ENCODE results near the gene COL12A1. TPM values are rescaled to one million over a fixed set of nuclear protein-coding genes. Genes with fewer than 3 reads are reported as not detected.

COL12A1 gene
- total RNA-seq, 3 donors from 2014 or later, result 90.9 to 441 (median 281) TPM

DNA sequence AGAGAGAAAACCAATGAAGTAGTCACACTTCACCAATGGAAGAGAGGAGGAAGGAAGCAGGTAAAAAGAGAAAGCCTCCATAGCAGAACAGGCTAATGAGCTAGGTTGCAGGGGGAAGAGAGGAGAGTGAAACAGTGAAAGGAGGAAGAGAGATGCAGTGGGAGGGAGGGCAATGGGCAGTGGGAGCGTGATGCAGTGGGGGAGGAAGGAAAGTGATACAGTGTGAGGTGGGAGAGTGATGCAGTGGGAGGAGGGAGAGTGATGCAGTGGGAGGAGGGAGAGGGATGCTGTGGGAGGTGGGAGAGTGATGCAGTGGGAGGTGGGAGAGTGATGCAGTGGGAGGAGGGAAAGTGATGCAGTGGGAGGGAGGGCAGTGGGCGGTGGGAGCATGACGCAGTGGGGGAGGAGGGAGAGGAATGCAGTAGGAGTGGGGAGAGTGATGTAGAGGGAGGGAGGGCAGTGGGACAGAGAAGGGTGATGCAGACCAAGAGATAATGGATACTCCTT lies 29.7 kb downstream of the COL12A1 start:
- Histone ChIP-seq H3K9me3 (no peaks in the 10 kb centered on the region), H3K4me1 (no peaks in the 10 kb centered on the region)

DNA sequence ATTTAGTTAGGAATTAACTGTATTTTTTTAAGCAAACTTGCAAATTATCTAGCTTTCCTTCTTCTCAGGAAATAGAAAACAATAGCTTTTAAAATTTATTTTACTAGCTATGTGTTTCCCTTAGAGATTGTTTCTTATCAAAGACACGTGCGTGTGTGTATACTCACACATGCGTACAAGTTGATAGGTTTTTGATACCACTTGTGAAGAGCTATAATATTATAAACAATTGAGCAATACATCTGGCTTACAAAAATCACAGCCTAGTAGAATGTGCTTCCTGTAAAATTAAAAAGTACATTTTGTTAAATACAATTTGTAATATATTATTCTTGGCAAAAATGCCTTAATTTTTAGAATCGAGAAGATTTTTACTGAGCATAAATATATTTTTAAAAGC lies 33.9 kb downstream of the COL12A1 start:
- no peaks in the 10 kb centered on the region for H3K4me1 ChIP-seq
- no peaks in the 10 kb centered on the region for H3K27me3 ChIP-seq
- H3K27ac ChIP-seq, result no peak overlapping the region
- H3K36me3 ChIP-seq, result no peaks in the 10 kb centered on the region
- no peak overlapping the region for H3K4me3 ChIP-seq
- no peak for DNase-seq (ENCODE audit: low spot score in 2 of 2)
- intact Hi-C loops (cut with DNase I; ENCODE audit: low total_unique reads), result no loop called here
- TF ChIP-seq POLR2AphosphoS5 (IDR thresholded peaks at IDR 0.05) (no peak), CTCF (IDR thresholded peaks at IDR 0.05) (no peak), POLR2A (IDR thresholded peaks at IDR 0.05) (no peak)
- H3K9me3 ChIP-seq, result no peaks in the 10 kb centered on the region

More for the DNA sequence above, 29.7 kb downstream of the COL12A1 start:
- DNase-seq (ENCODE audit: low spot score in 2 of 2), result no peak
- Histone ChIP-seq H3K27me3 (no peaks in the 10 kb centered on the region), H3K36me3 (no peaks in the 10 kb centered on the region), H3K4me3 (no peak overlapping the region), H3K27ac (no peak overlapping the region)
- intact Hi-C loops (cut with DNase I; ENCODE audit: low total_unique reads), result no loop called here
- no peak for TF ChIP-seq POLR2A (IDR thresholded peaks at IDR 0.05)
- TF ChIP-seq POLR2AphosphoS5 (IDR thresholded peaks at IDR 0.05), result no peak
- no peak for TF ChIP-seq CTCF (IDR thresholded peaks at IDR 0.05)

- Histone ChIP-seq H3K9me3 (no peaks in the 10 kb centered on the region), H3K36me3 (no peaks in the 10 kb centered on the region), H3K4me3 (no peak overlapping the region), H3K4me1 (no peaks in the 10 kb centered on the region), H3K27me3 (no peaks in the 10 kb centered on the region), H3K27ac (no peak overlapping the region)
- TF ChIP-seq POLR2A (IDR thresholded peaks at IDR 0.05), result no peak
- TF ChIP-seq CTCF (IDR thresholded peaks at IDR 0.05), result no peak
- TF ChIP-seq POLR2AphosphoS5 (IDR thresholded peaks at IDR 0.05), result no peak
- no peak for DNase-seq (ENCODE audit: low spot score in 2 of 2)
- intact Hi-C loops (cut with DNase I; ENCODE audit: low total_unique reads), result no loop called here
Observed at GRCh38 chr6:75171567-75171966, 34.3 kb downstream of the COL12A1 start.

- H3K9me3 ChIP-seq, result no peaks in the 10 kb centered on the region
- no peaks in the 10 kb centered on the region for H3K4me1 ChIP-seq
- no peak for TF ChIP-seq CTCF (IDR thresholded peaks at IDR 0.05)
- TF ChIP-seq POLR2AphosphoS5 (IDR thresholded peaks at IDR 0.05), result no peak
- no peak for TF ChIP-seq POLR2A (IDR thresholded peaks at IDR 0.05)
- H3K4me3 ChIP-seq, result no peak overlapping the region
- H3K36me3 ChIP-seq, result no peaks in the 10 kb centered on the region
- no peaks in the 10 kb centered on the region for H3K27me3 ChIP-seq
- intact Hi-C loops (cut with DNase I; ENCODE audit: low total_unique reads), result no loop called here
- no peak overlapping the region for H3K27ac ChIP-seq
- DNase-seq (ENCODE audit: low spot score in 2 of 2), result no peak
Observed at GRCh38 chr6:75170691-75171560, 34.9 kb downstream of the COL12A1 start.

All from breast epithelium (tissue), 4 donors.